Measurements from ENCODE around the gene TTLL9.

TTLL9 gene

DNA sequence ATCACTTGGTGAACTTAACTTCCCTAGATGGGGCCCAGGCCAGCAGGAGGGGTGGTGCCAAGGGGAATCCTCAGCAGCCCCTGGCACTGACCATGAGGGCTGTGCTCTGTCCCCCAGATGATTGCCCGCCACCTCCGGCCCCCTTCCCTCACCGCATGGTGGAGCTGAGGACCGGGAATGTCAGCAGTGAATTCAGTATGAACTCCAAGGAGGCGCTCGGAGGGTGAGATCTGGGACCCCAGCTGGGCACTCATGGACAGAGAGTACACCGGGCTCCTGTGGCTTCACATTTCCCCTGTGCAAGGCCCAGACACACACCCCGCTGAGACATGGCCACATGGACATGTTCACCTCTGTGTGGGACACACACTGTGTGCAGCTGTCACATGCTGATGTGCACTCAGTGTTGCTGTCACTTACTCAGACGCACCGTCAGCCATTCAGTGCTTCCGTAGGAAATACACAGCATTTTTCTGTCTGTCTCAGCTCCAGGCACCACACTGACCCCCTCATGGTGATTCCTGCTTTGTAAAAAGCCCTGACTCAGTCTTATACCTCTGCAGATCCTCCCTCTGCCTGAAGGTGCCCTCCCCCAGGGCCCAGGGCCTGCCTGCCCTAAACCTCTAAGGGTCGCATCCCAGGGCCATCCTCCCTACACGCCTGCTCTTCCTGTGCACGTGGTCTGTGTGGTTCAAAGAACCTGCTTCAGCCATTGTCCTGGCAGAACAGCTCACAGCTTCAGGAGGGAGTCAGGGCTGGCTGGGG lies 46.9 kb upstream of the TTLL9 start:
- Histone ChIP-seq H2AFZ (ENCODE audit: low read depth) (peak overlapping the region; percentile 47; the same call in 1 of the 2 replicates), H3K4me2 (peak overlapping the region; percentile 56; the same call in 1 of the 2 replicates), H3K27ac (no peak overlapping the region)

DNA sequence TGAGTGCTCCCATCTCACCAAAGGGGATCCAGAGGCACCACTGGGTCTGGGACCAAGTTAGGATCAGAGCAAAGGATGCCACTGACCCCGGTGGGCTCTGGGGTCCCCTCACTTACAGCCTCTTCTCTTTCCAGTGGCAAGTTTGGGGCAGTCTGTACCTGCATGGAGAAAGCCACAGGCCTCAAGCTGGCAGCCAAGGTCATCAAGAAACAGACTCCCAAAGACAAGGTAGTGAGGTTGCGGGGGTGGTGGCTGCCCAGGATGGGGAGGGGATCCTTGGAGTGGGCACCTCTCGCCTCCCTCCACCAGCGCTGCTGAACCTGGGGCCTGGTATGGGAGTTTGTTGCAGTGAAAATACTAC lies 46.3 kb upstream of the TTLL9 start:
- TF ChIP-seq, protein P1, sequence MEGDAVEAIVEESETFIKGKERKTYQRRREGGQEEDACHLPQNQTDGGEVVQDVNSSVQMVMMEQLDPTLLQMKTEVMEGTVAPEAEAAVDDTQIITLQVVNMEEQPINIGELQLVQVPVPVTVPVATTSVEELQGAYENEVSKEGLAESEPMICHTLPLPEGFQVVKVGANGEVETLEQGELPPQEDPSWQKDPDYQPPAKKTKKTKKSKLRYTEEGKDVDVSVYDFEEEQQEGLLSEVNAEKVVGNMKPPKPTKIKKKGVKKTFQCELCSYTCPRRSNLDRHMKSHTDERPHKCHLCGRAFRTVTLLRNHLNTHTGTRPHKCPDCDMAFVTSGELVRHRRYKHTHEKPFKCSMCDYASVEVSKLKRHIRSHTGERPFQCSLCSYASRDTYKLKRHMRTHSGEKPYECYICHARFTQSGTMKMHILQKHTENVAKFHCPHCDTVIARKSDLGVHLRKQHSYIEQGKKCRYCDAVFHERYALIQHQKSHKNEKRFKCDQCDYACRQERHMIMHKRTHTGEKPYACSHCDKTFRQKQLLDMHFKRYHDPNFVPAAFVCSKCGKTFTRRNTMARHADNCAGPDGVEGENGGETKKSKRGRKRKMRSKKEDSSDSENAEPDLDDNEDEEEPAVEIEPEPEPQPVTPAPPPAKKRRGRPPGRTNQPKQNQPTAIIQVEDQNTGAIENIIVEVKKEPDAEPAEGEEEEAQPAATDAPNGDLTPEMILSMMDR (conservative IDR thresholded peaks at IDR 0.05; ENCODE audit: low read depth, low read length), result no peak
- Histone ChIP-seq H4K20me1 (ENCODE audit: insufficient read depth) (no peaks in the 10 kb centered on the region), H3K27ac (no peak overlapping the region), H3K4me3 (IDR thresholded peaks at IDR 0.05; ENCODE audit: insufficient read depth, low read depth, low read length) (no peak overlapping the region), H3K9ac (no peak overlapping the region), H2AFZ (ENCODE audit: low read depth) (peak overlapping the region; percentile 47; the same call in 1 of the 2 replicates), H3K4me2 (no peak overlapping the region; the same call in 1 of the 2 replicates), H3K4me1 (ENCODE audit: low read depth, poor library complexity, severe bottlenecking) (peaks cover 20% of the 10 kb centered on the region), H3K27me3 (ENCODE audit: insufficient read depth, low read depth) (peaks cover 5% of the 10 kb centered on the region; the same call in 1 of the 2 replicates), H3K36me3 (ENCODE audit: insufficient read depth) (no peaks in the 10 kb centered on the region), H3K79me2 (ENCODE audit: insufficient read depth, low read depth) (no peaks in the 10 kb centered on the region)

More for the DNA sequence above, 46.9 kb upstream of the TTLL9 start:
- H3K27me3 ChIP-seq (ENCODE audit: insufficient read depth, low read depth), result peaks cover 5% of the 10 kb centered on the region; the same call in 1 of the 2 replicates
- TF ChIP-seq, protein P1 (conservative IDR thresholded peaks at IDR 0.05; ENCODE audit: low read depth, low read length), result no peak
- no peak overlapping the region for H3K9ac ChIP-seq
- no peaks in the 10 kb centered on the region for H3K79me2 ChIP-seq (ENCODE audit: insufficient read depth, low read depth)
- no peaks in the 10 kb centered on the region for H3K36me3 ChIP-seq (ENCODE audit: insufficient read depth)
- no peaks in the 10 kb centered on the region for H4K20me1 ChIP-seq (ENCODE audit: insufficient read depth)
- peaks cover 20% of the 10 kb centered on the region for H3K4me1 ChIP-seq (ENCODE audit: low read depth, poor library complexity, severe bottlenecking)
- no peak overlapping the region for H3K4me3 ChIP-seq (IDR thresholded peaks at IDR 0.05; ENCODE audit: insufficient read depth, low read depth, low read length)

DNA sequence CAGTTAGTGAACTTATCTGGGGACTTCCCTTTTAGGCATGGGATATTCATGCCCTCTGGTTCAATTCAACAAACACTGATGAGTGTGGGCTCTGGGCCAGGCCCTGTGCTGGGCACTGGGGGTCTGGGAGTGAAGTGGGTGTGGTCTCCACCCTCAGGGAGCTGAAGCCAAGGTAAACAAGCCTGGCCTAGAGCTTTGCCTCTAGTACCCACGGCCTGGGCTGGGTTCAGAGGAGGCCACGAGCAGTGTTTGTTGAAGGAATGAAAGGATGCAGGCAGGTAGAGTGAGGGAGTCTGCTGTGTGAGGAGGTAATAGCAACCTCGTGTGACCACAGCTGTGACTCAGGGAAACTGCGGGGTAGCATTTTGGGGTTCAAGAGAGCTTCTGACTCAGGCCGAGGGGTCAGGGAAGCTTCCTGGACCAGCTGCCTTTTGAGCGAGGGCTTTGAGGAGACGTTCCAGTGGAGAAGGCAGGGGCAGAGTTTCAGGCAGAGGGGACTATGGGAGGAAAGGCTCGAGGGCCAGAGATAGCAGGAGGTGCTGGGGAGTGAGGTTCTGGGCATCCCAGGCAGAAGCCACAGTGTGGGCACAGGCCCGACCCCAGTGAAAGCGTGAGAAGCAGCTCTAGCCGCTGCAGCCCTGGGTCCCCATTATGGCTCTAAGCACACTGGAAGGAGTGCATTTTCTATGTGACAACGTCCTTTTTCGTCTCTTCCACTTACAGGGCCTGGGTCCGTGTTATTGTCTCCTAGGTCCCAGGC lies 45.7 kb upstream of the TTLL9 start:
- H3K4me1 ChIP-seq (ENCODE audit: low read depth, poor library complexity, severe bottlenecking), result peaks cover 20% of the 10 kb centered on the region
- no peaks in the 10 kb centered on the region for H3K79me2 ChIP-seq (ENCODE audit: insufficient read depth, low read depth)
- no peak overlapping the region for H2AFZ ChIP-seq (ENCODE audit: low read depth)
- H3K4me2 ChIP-seq, result no peak overlapping the region
- no peak overlapping the region for H3K4me3 ChIP-seq (IDR thresholded peaks at IDR 0.05; ENCODE audit: insufficient read depth, low read depth, low read length)
- no peaks in the 10 kb centered on the region for H4K20me1 ChIP-seq (ENCODE audit: insufficient read depth)
- TF ChIP-seq, protein P1 (conservative IDR thresholded peaks at IDR 0.05; ENCODE audit: low read depth, low read length), result no peak
- no peaks in the 10 kb centered on the region for H3K36me3 ChIP-seq (ENCODE audit: insufficient read depth)
- no peak overlapping the region for H3K27ac ChIP-seq
- H3K9ac ChIP-seq, result no peak overlapping the region
- peaks cover 5% of the 10 kb centered on the region; the same call in 1 of the 2 replicates for H3K27me3 ChIP-seq (ENCODE audit: insufficient read depth, low read depth)

DNA sequence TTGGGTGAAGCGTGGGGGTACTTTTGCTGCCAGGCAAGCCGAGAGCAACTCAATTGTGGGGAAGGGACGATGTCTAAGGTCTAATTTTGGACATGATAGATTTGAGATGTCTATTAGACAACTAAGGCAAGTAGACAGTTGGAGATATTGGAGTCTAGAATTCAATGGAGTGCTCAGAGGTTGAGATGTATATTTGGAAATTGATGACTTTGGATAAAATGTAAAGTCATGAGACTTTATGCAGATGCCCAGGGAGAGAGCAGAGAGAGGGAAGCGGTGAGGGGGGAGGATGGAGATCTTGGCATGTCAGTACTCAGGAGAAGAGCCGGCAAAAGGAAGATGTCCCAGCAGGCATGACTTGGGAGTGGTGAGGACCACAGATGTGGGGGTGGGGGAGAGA lies 44.4 kb upstream of the TTLL9 start:
- H3K4me1 ChIP-seq (ENCODE audit: low read depth, poor library complexity, severe bottlenecking), result peaks cover 20% of the 10 kb centered on the region
- H3K36me3 ChIP-seq (ENCODE audit: insufficient read depth), result no peaks in the 10 kb centered on the region
- H4K20me1 ChIP-seq (ENCODE audit: insufficient read depth), result no peaks in the 10 kb centered on the region
- H3K27me3 ChIP-seq (ENCODE audit: insufficient read depth, low read depth), result peaks cover 5% of the 10 kb centered on the region; the same call in 1 of the 2 replicates
- no peak overlapping the region for H3K4me2 ChIP-seq
- H2AFZ ChIP-seq (ENCODE audit: low read depth), result no peak overlapping the region
- H3K27ac ChIP-seq, result no peak overlapping the region
- H3K4me3 ChIP-seq (IDR thresholded peaks at IDR 0.05; ENCODE audit: insufficient read depth, low read depth, low read length), result no peak overlapping the region
- TF ChIP-seq, protein P1 (conservative IDR thresholded peaks at IDR 0.05; ENCODE audit: low read depth, low read length), result no peak
- no peak overlapping the region for H3K9ac ChIP-seq
- no peaks in the 10 kb centered on the region for H3K79me2 ChIP-seq (ENCODE audit: insufficient read depth, low read depth)

Data from KMS-11 (cell line).